SJSA1 (cell line): Measurements from ENCODE around the gene RPRD1A. TPM values are rescaled to one million over a fixed set of nuclear protein-coding genes. Genes with fewer than 3 reads are reported as not detected.
"Not testable (repeated sequence)": the region's sequence is repeated elsewhere in the genome, so short reads cannot be mapped to it uniquely, and the experiment has no call there.

ENCODE experiments used
- DNase-seq, 2 experiments: peaks; one replicate each; pipeline ENCODE4 v3.0.0-alpha.2; 2015 to 2020; ENCODE audit warnings: low spot score in 2 of 2, low read depth in 1 of 2
- H3K27ac ChIP-seq: fragments of 250-450 bp; sonication (Bioruptor Pico); 2 replicates; pipeline ENCODE4 v1.5.1; 2020; ENCODE audit warnings: mild to moderate bottlenecking, moderate library complexity
- H3K27me3 ChIP-seq: fragments of 250-450 bp; sonication (Bioruptor Pico); replicated peaks from 2 replicates; pipeline ENCODE4 v1.5.1; 2020; ENCODE audit warnings: mild to moderate bottlenecking, moderate library complexity
- H3K36me3 ChIP-seq: fragments of 250-450 bp; sonication (Bioruptor Pico); 2 replicates; pipeline ENCODE4 v1.5.1; 2020; ENCODE audit warnings: mild to moderate bottlenecking
- H3K4me1 ChIP-seq: fragments of 250-450 bp; sonication (Bioruptor Pico); replicated peaks from 2 replicates; pipeline ENCODE4 v1.6.1; 2021; ENCODE audit warnings: mild to moderate bottlenecking
- H3K4me3 ChIP-seq: fragments of 250-450 bp; sonication (Bioruptor Pico); 2 replicates; pipeline ENCODE4 v1.5.1; 2020; ENCODE audit warnings: mild to moderate bottlenecking
- H3K9me3 ChIP-seq: fragments of 250-450 bp; sonication (Bioruptor Pico); replicated peaks from 2 replicates; pipeline ENCODE4 v1.5.1; 2020; ENCODE audit warnings: mild to moderate bottlenecking
- total RNA-seq: library from RNA; depleted of rRNA; stranded (reverse); fragments of >200 nt; shearing (Covaris generic); gene quantifications from 2 replicates; pipeline ENCODE4 v1.2.3, GENCODE V29; 2014

The RPRD1A gene
- total RNA-seq, 1 experiment from 2014 or later, result 36.6 TPM

DNA sequence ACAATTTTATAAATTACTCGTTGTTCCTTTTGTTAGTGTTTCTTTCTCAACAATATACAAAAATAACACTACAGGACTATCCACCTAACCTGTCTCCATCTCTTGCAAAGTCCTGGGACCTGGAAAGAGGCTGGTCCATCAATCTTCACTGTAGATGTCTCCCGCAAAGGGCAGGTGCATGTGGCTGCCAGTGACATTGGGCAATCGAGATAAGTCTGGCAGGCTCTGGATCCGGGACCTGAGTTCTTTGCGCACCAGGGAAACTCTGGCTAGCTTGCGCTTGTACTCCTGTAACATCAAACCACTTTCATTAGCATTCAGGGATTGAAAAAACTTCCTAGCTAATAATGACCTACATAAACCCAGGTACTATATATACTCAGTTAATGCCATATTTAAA, 74.3 kb downstream of the RPRD1A start:
- H3K27me3 ChIP-seq, result no peaks in the 10 kb centered on the region
- H3K9me3 ChIP-seq, result no peaks in the 10 kb centered on the region
- no peaks in the 10 kb centered on the region for H3K4me1 ChIP-seq
- H3K36me3 ChIP-seq, result no peaks in the 10 kb centered on the region
- no peak for DNase-seq
- no peak overlapping the region for H3K4me3 ChIP-seq
- H3K27ac ChIP-seq, result no peak overlapping the region

DNA sequence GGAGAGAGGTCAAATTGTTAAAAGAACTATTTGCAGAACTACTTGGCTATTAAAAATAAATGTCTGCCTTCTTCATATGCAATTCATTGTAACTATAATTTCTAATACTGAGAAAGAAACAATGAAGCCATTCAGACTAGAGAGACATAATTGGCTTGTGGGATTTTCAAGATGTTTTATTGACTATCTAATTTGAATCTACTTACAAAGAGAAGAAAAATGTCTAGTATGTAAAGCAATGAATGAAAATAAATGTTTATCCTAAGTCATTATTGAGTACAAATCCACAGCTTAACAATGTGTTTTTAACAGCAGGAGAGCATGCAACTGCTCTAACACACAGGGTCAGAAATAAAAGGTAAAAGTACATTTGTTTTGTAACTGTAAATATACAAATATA, 75.7 kb downstream of the RPRD1A start:
- H3K4me1 ChIP-seq, result no peaks in the 10 kb centered on the region
- no peaks in the 10 kb centered on the region for H3K27me3 ChIP-seq
- DNase-seq, result no peak

DNA sequence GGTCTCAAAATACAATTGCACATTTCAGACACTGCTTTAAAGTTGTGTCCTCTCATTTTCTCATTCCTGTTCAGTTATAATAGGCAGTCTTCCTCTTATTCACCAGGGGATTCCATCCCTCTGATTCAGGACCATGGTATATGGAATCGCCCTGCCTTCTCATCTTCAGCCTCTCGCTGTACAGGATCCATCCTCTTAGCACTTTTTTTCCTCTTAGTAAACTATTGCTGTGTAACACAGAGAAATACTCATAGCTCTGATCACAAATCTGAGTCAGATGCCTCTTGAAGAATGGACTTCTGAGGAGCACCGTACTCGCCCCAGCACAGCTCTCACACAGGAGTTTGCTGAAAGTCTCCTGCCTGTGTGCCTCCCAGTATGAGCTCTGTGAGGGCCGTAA, 83.5 kb downstream of the RPRD1A start:
- no peaks in the 10 kb centered on the region for H3K4me1 ChIP-seq
- H3K27me3 ChIP-seq, result no peaks in the 10 kb centered on the region
- H3K4me3 ChIP-seq, result no peak overlapping the region
- no peaks in the 10 kb centered on the region for H3K9me3 ChIP-seq
- H3K36me3 ChIP-seq, result peaks cover 28% of the 10 kb centered on the region
- no peak overlapping the region for H3K27ac ChIP-seq
- DNase-seq, result no peak

More for the DNA sequence above, 75.7 kb downstream of the RPRD1A start:
- no peak overlapping the region for H3K4me3 ChIP-seq
- H3K36me3 ChIP-seq, result no peaks in the 10 kb centered on the region
- no peaks in the 10 kb centered on the region for H3K9me3 ChIP-seq
- H3K27ac ChIP-seq, result no peak overlapping the region

DNA sequence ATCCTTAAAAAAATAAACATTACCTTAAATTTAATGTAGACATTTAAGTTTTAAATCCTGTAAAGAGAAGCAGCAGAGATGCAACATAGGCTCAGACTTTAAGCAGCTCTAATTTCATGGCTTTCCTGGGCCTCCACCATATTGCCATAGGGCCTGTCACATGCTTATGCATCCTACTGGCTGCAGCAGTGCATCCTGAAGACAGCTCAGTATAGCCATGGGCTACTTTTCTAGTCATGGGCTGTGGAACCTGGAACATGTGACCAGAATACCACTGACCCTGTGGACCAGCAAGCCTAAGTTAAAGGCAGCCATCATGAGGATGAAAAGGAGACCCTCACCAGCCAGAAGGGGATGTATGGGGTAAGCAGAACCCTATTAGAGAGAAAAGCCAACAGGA, 84.2 kb downstream of the RPRD1A start:
- Histone ChIP-seq H3K9me3 (no peaks in the 10 kb centered on the region), H3K4me1 (no peaks in the 10 kb centered on the region), H3K27ac (no peak overlapping the region)

DNA sequence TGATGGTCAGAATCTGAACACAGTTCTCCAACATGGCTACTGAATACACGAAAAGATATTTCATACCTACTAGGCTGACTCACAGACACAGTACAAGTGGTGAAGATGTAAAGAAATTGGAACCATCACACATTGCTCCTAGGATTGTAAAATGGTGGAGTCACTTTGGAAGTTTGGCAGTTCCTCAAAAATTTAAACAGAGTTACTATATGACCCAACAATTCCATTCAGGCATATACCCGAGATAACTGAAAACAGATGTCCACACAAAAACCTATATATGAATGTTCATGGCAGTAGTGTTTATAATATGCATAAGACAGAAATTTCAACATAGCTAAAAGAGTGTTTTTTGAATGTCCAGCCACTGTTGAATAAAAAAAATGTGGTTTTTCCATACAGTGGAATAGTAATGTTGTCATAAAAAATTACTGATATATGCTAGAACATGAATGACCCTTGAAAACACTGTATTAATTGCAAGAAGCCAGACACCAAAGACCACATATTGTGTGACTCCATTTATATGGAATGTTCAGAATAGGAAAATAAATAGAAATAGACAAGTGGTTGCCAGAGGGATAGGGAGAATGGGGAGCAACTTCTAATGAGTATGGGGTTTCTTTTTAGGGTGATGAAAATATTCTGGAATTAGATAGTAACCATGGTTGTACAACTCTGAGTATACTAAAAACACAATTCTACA, 84.8 kb downstream of the RPRD1A start:
- no peaks in the 10 kb centered on the region for H3K9me3 ChIP-seq
- H3K27ac ChIP-seq, result no peak overlapping the region
- H3K4me3 ChIP-seq, result no peak overlapping the region
- DNase-seq, result no peak
- H3K27me3 ChIP-seq, result no peaks in the 10 kb centered on the region
- peaks cover 41% of the 10 kb centered on the region for H3K36me3 ChIP-seq
- no peaks in the 10 kb centered on the region for H3K4me1 ChIP-seq

More for the DNA sequence above, 84.2 kb downstream of the RPRD1A start:
- Histone ChIP-seq H3K4me3 (no peak overlapping the region), H3K27me3 (no peaks in the 10 kb centered on the region), H3K36me3 (peaks cover 35% of the 10 kb centered on the region)
- DNase-seq, result no peak

DNA sequence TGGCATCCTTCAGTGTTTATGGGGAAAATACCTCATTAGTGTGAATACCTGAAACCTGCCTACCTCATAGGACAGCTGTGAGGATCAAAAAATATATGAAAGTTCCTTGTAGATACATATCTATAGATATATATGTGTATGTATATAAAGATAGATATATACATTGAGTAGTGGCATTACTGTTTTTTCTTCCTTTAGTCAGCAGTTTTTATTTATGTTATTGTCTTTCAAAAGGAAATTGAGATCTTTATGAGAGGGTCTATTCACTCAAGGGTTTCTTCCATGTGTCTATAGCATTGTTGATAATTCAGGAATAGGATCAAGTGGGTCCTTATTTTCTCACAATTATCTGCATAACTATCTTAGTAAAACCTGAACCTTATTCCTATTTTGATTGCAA, 88.2 kb downstream of the RPRD1A start:
- no peaks in the 10 kb centered on the region for H3K27me3 ChIP-seq
- H3K4me1 ChIP-seq, result no peaks in the 10 kb centered on the region; the same call in 1 of the 2 replicates
- no peak overlapping the region for H3K4me3 ChIP-seq
- no peak overlapping the region for H3K27ac ChIP-seq
- no peak for DNase-seq
- H3K9me3 ChIP-seq, result no peaks in the 10 kb centered on the region
- H3K36me3 ChIP-seq, result peaks cover 70% of the 10 kb centered on the region

DNA sequence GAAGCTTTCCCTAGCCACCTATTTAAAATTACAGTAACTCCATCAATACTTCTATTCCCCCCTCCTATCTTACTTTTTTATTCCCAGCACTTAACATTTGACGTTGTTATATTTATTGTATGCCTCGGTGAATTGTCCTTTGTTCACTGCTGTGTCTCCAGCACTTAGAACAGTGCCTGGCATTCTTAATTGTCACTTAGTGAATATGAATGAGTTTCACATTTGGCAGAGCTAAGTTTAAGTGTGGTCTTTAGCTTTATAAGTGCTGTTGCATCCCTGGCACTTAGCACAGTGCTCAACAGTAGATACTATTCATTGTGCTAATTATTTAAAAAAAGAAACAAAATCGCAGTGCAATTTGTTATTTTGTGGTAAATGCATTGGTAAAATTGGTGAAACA, 93.2 kb downstream of the RPRD1A start:
- no peaks in the 10 kb centered on the region for H3K9me3 ChIP-seq
- H3K36me3 ChIP-seq, result peaks cover 60% of the 10 kb centered on the region
- peaks cover 13% of the 10 kb centered on the region for H3K4me1 ChIP-seq
- no peak for DNase-seq
- no peak overlapping the region for H3K4me3 ChIP-seq
- H3K27ac ChIP-seq, result no peak overlapping the region
- no peaks in the 10 kb centered on the region for H3K27me3 ChIP-seq

DNA sequence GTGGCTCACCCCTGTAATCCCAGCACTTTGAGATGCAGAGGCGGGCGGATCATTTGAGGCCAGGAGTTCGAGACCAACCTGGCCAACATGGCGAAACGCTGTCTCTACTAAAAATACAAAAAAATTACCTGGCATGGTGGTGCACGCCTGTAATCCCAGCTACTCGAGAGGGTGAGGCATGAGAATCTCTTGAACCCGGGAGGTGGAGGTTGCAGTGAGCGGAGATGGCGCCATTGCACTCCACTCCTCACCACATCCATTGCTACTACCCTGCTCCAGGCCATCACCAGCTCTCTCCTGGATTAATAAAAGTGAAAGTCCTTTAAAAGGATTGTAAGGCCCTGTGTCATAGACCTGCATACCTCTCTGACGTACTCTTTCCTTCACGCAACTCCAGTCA, 93.7 kb downstream of the RPRD1A start:
- Histone ChIP-seq H3K9me3 (no peaks in the 10 kb centered on the region), H3K4me3 (peak overlapping the region; percentile 66; the same call in 1 of the 2 replicates), H3K27ac (no peak overlapping the region), H3K27me3 (no peaks in the 10 kb centered on the region), H3K36me3 (peaks cover 54% of the 10 kb centered on the region), H3K4me1 (peaks cover 13% of the 10 kb centered on the region)
- DNase-seq, result no peak

DNA sequence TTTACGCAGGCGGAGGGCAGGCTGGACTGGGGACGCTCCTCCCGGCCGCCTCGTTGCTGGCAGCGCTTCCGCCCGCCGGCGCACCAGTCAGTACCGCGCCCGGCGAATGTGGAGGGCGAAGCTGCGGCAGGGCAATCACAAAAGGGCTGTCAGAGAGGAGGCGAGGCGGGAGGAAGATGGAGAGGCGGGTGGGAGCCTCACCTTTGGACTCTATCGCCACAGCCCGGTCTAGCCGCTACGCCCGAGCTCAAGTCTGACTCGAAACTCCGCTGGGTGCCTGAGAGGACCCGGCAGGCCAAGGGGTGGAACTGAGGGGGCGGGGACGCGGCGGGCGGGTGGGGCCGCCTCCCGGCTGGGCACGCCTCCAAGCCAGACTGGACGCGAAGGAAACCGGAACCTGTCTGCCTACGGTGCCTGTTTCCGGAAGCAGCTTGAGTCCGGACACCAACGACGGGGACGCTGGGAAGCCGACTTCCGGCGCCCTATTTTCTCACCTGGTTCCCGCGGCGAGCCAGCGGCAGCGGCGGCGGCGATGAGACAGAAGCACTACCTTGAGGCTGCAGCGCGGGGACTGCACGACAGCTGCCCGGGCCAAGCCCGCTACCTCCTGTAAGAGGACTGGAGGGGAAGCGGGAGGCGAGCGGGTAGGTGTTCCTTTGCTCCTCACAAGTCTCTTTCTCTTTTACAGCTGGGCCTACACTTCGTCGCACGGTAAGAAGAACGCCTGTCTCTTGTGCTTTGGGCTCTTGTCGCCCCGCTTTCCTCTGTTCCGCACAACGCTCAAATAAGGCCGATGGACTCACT, 95.0 kb downstream of the RPRD1A start, which contains the start of gene RMP24:
Gene RMP24 (plus strand): TSS at position 483 of the 804 bp plus-strand sequence.
- peak within 1 kb of the TSS; percentile 66 for H3K4me3 ChIP-seq
- peaks cover 13% of the 10 kb centered on the region for H3K4me1 ChIP-seq
- no peaks in the 10 kb centered on the region for H3K27me3 ChIP-seq
- H3K9me3 ChIP-seq, result no peaks in the 10 kb centered on the region
- DNase-seq, result peak; percentile 89 to 90
- H3K36me3 ChIP-seq, result peaks cover 42% of the 10 kb centered on the region
- H3K27ac ChIP-seq, result peak within 1 kb of the TSS; percentile 25

DNA sequence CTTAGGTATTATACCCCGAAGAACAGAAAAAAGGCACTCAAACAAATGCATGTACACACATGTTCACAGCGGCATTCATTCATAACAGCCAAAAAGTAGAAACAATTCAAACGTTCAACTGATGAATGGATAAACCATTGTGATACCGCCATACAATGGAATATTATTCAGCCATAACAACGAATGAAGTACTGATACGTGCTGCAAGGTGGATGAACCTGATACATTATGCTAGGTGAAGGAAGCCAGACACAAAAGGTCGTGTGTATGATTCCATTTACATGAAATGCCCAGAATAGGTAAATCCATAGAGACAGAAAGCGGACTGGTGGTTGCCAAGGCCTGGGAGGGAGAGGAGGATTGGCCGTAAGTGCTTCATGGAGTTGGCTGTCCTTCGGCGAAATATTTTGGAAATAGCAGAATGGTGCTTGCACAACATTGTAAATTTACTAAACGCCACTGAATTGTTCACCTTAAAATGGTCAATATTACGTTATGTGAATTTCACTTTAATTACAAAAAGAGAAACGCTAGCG, 95.6 kb downstream of the RPRD1A start:
- Histone ChIP-seq H3K27me3 (no peaks in the 10 kb centered on the region), H3K36me3 (peaks cover 35% of the 10 kb centered on the region), H3K4me1 (peaks cover 13% of the 10 kb centered on the region), H3K9me3 (no peaks in the 10 kb centered on the region), H3K4me3 (peak overlapping the region; percentile 66), H3K27ac (no peak overlapping the region)
- peak in 1 of 2 experiments; percentile 4 for DNase-seq

DNA sequence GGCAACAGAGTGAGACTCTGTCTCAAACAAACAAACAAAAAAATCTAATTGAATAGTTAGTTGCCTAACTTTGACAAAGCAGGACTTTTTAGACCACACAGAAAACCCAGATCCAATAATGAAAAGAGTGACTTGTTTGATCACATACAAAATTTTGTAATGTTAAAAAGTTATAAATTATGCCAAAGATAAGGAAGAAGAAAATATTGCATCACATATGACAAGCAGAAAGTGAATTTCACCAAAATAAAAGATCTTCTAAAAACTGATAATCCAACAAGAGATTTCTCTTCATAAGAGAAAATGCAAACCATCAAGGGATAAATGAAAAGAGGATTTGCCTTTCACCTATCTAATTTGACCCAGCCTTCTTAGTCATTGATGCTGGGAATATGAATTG, 97.7 kb downstream of the RPRD1A start:
- no peak overlapping the region for H3K4me3 ChIP-seq
- H3K27ac ChIP-seq, result no peak overlapping the region
- DNase-seq, result no peak
- no peaks in the 10 kb centered on the region for H3K27me3 ChIP-seq
- H3K9me3 ChIP-seq, result no peaks in the 10 kb centered on the region
- peaks cover 13% of the 10 kb centered on the region for H3K4me1 ChIP-seq
- H3K36me3 ChIP-seq, result peaks cover 17% of the 10 kb centered on the region

DNA sequence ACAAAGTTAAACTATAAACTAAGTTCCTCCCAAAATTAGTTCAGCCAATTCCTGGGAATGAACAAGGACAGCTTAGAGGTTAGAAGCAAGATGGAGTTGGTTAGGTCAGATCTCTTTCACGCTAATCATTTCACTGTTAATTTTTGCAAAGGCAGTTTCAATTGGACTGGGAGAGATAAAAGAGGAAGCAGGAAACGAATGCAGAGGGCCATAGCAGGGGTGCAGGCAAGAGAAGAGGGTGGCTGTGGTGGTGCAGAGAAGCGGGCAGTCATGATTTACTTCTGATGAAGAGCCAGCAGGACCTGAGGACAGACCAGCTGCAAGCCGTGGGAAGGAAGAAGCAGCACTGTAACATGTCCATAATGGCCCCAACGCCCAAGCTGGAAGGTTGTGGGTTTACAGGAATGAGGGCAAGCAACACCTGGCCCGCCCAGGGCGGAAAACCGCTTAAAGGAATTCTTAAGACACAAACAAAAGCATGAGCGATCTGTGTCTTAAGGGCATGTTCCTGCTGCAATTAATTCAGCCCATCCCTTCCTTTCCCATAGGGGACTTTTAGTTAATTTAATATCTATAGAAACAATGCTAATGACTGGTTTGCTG, 99.0 kb downstream of the RPRD1A start:
- Histone ChIP-seq H3K9me3 (no peaks in the 10 kb centered on the region), H3K27ac (no peak overlapping the region), H3K27me3 (no peaks in the 10 kb centered on the region), H3K36me3 (peaks cover 7% of the 10 kb centered on the region), H3K4me3 (no peak overlapping the region), H3K4me1 (peaks cover 6% of the 10 kb centered on the region)
- DNase-seq, result no peak

DNA sequence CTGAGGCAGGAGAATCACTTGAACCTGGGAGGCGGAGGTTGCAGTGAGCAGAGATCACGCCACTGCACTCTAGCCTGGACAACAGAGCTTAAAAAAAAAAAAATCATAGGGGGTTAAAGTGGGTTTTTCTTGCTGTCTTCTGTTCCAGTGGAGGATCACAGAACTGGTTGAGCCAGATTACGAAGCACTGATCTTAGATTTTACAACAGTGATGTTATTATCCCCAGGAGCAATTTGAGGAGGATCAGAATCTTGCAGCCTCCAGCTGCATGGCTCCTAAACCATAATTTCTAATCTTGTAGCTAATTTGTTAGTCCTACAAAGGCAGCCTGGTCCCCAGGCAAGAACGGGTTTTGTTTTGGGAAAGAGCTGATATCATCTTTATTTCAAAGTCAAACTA, 99.5 kb downstream of the RPRD1A start:
- not testable (repeated sequence) for DNase-seq, H3K36me3 ChIP-seq, H3K9me3 ChIP-seq, H3K4me3 ChIP-seq, H3K27ac ChIP-seq, H3K27me3 ChIP-seq, H3K4me1 ChIP-seq

DNA sequence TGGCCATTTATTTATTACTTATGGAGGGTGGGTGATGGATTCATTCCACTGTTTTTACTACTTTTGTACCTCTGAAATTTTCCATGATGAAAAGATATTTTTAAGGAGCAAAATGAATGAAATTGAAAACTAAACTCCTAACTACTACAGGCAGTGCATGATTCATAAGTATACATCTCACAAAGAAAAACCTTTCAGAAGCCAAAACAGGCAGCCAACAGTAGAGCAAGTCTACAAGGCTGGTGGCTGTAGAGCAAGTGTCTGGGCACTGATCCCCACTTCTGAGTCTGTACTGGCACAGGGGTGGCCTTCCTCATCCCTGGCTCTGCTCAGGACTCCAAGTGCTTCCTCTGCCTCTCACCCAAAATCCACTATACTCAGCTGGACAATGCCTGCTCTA, 103.0 kb downstream of the RPRD1A start:
- Histone ChIP-seq H3K36me3 (no peaks in the 10 kb centered on the region), H3K9me3 (no peaks in the 10 kb centered on the region), H3K27me3 (no peaks in the 10 kb centered on the region), H3K4me3 (no peak overlapping the region), H3K4me1 (no peaks in the 10 kb centered on the region), H3K27ac (no peak overlapping the region)
- no peak for DNase-seq
